ENCODE measurements around the gene KLHL25.
"Not testable (repeated sequence)": the region's sequence is repeated elsewhere in the genome, so short reads cannot be mapped to it uniquely, and the experiment has no call there.

GRCh38 chr15:85829754-85830153, 35.0 kb upstream of the KLHL25 start:
- not testable (repeated sequence) for TF ChIP-seq CTCF, POLR2A (IDR thresholded peaks at IDR 0.05)

All from esophagus squamous epithelium (tissue), 4 donors.